IPS DF 4.7 (cell line): Measurements from ENCODE around the gene TBC1D12.
"Not testable (repeated sequence)": the region's sequence is repeated elsewhere in the genome, so short reads cannot be mapped to it uniquely, and the experiment has no call there.

Experiments used
- DNase-seq: peaks from one replicate; pipeline ENCODE4 v3.0.0-alpha.2; 2013; ENCODE audit warnings: low spot score; ENCODE audit errors: extremely low read depth

Gene TBC1D12

DNA sequence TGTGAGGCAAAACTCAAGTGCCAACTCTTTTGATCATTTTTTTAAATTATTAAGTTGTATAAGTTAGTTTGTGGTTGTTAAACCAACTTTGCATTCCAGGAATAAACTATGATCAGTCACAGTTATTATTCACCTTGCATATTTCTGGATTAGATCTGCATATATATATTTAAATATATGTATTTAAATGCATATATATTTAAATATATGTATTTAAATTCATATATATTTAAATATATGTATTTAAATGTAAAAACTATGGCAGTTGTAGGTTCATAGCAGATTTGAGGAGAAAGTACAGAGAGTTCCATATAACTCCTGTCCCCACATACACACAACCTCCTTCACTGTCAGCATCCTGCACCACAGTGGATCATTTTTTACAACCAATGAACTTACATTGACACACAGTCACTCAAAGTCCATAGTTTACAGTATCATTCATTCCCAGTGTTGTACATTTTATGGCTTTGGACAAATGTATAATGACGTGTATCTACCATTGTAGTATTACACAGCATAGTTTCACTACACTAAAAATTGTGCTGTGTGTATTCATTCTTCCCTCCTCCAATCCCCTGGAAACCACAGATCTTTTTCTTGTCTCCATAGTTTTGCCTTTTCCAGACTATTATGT, 49.7 kb downstream of the TBC1D12 start:
- no peak for DNase-seq

DNA sequence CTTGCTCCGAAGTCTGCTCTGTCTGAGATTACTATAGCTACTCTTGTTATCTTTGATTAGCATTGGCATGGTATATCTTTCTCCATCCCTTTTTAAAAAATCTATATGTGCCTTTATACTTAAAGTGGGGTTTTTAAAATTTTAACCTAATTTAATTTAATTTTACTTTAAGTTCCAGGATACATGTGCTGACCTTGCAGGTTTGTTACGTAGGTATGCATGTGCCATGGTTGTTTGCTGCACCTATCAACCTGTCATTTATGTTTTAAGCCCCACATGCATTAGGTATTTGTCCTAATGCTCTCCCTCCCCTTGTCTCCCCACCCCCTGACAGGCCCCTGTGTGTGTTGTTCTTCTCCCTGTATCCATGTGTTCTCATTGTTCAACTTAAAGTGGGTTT, 54.6 kb downstream of the TBC1D12 start:
- DNase-seq = no peak

DNA sequence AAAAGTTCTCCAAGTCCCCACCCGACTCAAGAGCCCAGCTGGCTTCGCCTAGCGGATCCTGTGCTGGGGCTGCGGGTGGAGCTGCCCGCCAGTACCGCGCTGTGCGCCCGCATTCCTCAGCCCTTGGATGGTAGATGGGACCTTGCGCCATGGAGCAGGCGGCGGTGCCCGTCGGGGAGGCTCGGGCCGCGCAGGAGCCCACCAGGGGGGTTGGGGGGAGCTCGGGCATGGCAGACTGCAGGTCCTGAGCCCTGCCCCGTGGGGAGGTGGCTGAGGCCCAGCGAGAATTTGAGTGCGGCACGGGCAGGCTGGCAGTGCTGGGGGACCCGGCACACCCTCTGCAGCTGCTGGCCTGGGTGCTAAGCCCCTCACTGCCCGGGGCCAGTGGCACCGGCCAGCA, 57.0 kb downstream of the TBC1D12 start:
- DNase-seq = no peak

DNA sequence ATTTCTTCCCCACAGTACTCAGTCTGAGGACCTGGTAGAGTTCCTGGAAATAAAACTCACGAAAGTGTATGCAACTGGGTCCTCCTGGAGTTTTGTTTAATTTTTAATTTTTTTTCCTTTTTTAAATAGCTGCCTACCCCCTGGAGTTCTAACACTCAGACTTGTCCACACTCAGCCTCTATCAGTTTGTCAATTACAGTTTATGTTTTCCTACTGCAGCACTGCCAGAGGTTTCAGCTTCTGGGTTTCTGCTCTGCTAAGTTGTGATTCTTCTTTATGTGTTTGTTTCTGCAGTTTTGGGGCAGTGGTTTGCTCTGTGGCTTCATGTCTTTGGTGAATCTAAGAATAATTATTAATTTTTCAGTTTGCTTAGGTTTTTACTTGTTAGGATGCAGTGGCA, 59.2 kb downstream of the TBC1D12 start:
- no peak for DNase-seq

DNA sequence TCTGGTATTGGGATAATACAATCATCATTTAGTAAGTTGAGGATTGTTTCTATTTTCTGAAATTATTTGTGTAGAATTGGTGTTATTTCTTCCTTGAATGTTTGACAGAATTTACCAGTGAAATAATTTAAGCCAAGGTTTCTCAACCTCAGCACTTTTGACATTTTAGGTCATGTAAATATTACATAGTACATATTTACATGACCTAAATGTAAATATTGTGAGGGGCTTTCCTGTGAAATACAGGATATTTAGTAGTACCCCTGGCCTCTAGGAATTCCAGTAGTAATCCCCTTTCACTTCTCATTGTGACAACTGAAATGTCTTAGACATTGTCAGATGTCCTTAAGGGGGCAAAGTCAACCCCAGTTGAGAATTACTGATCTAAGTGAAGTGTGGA, 59.8 kb downstream of the TBC1D12 start:
- DNase-seq = no peak

DNA sequence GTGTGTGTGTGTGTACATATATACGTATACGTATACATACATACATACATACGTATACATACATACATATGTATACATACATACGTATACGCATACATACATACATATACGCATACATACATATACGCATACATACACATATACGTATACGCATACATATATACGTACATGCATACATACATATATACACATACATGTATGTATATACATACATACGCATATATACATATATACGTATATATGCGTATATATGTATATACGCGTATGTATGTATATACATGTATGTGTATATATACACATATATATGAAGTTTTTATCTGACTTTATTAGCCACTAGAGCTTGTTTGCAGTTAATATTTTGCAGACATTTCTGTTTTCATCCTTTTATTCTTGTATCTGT, 63.3 kb downstream of the TBC1D12 start:
- DNase-seq = no peak

DNA sequence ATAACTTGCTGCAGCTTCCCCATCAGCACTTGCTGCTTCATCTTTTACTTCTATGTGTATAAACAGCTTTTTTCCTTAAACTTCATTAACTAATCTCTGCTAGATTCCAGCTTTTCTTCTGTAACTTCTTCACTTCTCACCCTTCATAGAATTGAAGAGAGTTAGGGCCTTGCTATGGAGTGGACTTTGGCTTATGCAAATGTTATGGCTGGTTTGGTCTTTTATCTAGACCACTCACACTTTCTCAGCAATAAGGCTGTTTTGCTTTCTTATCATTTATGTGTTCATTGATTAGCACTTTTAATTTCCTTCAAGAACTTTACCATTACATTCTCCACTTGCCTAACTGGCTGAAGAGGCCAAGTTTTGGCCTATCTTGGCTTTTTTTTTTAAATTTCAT, 79.1 kb downstream of the TBC1D12 start:
- no peak for DNase-seq

DNA sequence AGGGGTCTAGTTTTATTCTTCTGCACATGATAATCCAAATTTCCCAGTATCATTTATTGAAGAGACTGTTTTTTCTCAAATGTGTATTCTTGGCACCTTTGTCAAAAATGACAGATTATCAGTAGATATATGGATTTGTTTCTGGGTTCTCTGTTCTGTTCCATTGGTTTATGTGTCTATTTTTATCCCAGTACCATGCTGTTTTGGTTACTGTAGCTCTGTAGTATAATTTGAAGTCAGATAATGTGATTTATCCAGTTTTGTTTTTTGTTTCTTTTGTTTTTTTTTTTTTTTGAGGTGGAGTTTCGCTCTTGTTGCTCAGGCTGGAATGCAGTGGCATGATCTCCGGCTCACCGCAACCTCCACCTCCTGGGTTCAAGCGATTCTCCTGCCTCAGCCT, 81.6 kb downstream of the TBC1D12 start:
- no peak for DNase-seq

DNA sequence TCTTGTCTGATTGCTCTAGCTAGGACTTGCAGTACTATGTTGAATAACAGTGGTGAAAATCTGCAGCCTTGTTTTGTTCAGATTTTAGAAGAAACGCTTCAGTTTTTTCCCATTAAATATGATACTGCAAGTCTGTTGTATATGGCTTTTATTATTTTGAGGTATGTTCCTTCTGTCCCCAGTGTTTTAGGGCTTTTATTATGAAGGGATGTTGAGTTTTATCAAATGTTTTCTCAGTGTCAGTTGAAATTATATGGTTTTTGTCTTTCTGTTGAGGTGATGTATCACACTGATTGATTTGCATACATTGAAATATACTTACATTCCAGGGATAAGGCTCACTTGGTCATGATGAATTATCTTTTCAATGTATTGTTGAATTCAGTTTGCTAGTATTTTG, 82.8 kb downstream of the TBC1D12 start:
- DNase-seq = no peak

DNA sequence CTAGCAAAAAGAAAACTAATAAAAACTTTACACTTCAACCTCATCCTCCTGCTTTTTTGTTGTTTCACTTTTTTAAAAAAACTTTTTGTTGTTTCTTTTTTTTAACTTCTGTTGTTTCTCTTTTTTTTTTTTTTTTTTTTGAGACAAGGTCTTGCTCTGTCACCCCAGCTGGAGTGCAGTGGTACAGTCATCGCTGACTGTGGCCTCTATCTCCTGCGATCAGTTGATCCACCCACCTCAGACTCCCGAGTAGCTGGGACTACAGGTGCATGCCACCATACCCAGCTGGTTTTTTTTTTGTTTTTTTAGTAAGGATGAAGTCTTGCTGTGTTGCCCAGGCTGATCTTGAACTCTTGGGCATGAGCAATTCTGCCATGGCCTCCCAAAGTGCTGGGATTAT, 85.2 kb downstream of the TBC1D12 start:
- no peak for DNase-seq

DNA sequence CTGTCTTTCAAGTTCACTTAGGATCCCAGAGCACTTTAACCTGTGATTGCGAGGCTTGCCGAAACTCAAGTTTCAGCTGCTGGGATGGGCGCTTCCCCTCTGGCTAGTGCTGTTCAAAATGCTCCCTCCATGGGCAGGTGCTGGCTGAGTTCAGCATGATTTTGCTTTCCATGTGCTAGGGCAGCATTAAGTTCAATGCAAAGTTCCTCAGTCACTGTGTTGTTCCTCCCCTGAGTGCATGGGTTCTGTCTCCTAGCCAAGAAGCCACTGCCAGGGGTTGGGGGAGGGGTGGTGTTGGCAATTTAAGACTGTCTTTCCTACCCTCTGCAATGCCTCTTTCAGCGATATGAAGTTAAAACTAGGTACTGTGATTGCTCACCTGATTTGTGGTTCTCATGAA, 86.8 kb downstream of the TBC1D12 start:
- no peak for DNase-seq

DNA sequence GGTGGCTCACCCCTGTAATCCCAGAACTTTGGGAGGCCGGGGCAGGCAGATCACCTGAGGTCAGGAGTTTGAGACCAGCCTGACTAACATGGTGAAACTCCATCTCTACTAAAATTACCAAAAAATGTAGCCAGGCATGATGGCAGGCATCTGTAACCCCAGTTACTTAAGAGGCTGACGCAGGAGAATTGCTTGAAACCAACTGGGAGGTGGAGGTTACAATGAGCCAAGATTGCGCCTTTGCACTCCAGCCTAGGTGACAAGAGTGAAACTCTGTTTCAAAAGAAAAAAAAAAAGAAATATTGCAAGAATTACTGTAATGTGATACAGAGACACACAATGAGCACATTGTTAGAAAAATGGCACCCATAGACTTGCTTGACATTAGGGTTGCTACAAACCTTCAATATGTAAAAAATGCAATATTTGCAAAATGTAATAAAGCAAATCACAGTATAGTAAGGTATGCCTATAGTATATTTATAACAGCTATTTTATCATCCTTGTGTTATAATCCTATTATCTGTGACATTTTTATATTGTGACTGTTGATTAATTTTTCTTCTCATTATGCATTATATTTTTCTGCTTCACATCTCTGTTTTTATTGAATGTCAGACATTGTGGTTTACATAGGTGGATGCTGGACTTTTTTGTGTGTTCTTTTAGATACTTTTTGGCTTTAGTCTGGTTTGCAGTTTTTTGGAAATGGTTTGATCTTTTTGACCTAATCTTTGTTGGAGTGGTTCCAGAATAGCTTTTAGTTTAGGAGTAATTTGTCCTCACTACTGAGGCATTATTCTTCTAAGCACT, 87.8 kb downstream of the TBC1D12 start:
- no peak for DNase-seq

DNA sequence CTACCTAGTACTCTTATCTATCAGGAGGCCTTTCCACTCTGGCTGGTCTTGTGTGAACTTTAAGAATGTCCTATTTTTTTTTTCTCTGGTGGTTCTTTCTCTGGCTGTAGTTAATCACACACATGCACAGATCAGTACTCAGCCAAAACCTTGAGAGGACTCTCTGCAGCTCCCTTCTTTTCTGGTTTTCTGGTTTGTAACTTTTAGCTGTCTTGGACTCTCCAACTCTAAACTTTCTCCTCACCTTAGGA, 88.4 kb downstream of the TBC1D12 start:
- no peak for DNase-seq

DNA sequence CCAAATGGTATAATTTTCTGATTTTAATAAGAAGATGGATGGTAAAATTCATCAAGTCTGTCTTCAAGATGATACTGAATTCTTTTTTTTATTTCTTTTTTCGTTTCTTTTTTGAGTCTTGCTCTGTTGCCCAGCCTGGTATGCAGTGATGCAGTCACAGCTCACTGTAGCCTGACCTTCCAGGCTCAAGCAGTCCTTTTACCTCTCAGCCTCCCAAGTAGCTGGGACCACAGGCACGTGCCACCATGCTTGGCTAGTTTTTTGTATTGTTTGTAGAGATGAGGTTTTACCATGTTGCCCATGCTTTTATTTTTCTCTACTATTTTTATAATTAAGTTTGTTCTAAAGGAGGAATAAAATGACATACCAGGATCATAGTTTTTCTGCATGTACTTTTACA, 91.1 kb downstream of the TBC1D12 start:
- DNase-seq = no peak

DNA sequence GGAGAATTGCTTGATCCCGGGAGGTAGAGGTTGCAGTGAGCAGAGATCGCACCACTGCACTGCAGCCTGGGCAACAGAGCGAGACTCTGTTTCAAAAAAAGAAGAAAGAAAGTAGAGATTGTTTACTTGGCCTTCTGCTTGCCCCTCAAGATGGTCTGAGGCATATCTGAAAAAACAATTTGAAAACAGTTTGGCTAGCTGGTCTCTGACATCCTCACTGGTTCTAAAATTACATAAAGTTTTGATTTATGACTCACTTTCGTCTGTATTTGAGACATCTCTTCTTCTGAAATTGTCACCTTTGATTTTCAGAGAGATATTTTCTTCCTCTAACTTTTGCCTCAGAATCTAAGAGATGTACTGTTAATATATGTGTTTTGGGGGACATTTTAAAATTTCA, 93.7 kb downstream of the TBC1D12 start:
- no peak for DNase-seq

DNA sequence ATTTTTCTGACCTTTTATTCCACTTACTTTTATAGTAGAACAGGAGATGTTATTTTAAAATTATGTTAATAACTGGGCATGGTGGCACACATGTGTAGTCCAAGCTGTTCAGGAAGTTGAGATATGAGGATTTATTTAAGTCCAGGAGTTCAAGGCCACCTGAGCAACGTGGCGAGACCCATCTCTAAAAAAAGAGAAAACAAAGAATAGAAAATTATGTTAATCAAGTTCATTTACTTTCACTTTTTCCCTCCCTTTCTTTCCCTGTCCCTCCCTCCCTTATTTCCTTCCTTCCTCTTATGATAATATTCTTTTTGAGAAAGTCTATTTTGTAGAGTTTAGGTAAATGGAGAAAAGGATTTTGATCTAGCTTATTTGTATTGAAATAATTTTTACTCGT, 94.3 kb downstream of the TBC1D12 start:
- no peak for DNase-seq

DNA sequence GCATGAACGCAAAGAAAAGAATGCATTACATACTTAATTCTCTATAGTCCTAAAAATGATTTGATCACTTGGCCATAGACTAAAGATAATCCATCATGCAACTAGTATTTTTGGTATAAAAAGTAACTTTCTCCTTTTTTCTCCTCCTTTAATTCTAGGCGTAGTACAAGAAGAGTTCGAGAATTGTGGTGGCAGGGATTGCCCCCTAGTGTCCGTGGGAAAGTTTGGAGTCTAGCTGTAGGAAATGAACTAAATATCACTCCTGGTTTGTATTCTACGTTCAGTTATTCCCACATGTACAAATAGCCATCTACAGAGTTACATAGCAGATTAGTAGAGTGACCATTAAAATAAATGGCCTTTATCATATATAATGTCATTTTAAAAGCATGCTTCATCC, 97.7 kb downstream of the TBC1D12 start:
- no peak for DNase-seq

DNA sequence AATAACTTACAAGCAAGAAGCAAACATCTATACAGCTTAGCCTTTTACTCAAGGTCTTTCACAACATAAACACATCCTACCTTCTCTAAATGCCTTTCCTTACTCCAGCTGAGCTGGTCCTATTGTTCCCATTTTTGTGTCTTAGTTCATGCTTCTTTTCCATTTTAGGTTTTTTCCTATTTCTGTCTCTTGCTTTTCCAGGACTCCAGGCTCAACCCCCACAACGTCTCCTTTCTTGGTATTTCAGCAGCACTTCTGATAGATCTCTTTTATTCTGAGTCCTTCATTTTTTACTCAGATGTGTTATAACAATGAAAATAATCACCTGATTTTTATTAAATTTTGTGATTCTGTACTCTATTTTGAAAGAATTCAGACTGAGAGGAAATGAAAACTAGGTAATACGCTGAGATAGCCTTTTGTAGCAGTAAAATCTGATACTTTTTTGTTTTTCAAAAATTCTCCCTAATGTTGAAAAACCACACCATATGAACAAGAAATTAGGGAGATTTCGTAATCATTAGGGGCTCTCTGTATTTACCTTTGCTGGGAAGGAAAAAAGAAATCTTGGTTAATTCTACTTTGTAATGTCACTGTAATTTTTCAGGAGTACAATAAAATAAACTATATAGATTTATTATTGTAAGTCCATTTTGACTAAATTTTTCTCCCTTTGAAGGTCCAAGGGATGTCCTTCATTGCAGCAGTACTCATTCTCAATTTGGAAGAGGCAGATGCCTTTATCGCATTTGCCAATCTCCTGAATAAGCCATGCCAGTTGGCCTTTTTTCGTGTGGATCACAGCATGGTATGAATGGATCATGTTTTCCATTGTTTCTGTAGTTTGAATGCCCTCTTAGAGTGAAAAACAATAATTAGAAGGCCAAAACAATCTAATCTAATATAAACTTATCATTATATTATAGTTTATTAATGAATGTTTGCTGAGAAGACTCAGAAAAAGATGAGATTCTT, 119.2 kb downstream of the TBC1D12 start:
- DNase-seq = no peak

DNA sequence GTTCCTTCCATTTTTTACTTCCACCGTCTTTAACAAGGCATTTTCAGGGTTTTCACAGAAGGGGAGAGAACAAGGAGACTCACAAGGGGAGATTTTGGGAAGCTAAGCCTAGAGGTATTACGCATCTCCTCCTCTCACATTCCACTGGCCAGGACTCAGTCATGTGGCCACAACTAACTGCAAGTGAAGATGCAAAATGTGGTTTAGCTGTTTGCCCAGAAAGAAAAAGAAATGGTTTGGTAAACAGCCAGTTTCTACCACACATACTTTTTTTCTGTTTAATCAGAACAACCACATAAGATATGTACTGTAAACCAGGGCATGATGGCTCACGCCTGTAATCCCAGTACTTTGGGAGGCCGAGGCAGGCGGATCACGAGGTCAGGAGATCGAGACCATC, 121.8 kb downstream of the TBC1D12 start:
- no peak for DNase-seq

DNA sequence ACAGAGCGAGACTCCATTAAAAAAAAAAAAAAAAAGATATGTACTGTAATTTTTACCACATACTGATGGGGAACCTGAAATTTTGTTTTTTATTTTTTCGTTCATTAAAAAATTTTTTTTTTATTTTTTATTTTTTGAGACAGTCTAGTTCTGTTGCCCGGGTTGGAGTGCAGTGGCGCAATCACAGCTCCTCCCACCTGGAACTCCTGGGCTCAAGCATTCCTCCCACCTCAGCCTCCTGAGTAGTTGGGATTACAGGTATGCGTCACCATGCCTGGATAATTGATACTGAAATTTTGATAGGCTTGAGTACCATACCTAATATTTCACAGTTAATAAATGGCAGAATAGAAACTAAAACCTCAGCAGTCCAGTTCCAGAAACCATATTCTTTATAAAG, 122.4 kb downstream of the TBC1D12 start:
- no peak for DNase-seq

DNA sequence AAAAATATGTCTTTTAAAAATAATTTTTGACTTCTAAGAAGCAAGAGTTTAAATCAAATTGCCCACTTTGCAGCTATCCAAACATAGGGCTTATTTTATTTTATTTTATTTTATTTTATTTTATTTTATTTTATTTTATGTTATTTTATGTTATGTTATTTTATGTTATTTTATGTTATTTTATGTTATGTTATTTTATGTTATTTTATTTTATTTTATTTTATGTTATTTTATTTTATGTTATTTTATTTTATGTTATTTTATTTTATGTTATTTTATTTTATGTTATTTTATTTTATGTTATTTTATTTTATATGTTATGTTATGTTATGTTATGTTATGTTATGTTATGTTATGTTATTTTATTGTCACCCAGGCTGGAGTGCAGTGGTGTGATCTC, 129.2 kb downstream of the TBC1D12 start:
- DNase-seq = not testable (repeated sequence)

DNA sequence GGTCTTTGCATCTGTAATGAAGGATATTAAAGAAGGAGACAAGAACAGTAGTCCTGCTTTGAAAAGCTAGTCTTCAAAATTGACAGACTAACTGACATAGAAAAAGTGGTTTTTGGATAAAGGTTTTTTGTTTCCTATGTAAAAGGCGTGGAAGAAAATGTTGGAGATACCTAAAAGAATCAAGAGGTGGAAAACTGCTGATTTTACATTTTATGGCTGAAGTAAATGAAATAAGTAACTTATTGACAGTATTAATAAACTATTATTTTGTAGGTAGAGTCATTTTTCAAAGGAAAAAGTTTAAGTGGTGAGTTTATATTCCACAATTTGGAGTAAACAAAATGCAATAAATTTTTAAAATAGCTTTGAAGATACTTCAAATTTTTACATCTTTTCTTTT, 130.7 kb downstream of the TBC1D12 start:
- no peak for DNase-seq
